SU-DHL-6 (cell line): ENCODE data around the gene FBXL12.
A peak's percentile ranks its signal among the peaks of the same experiment; 100 is the strongest.
"Not testable (repeated sequence)": the region's sequence is repeated elsewhere in the genome, so short reads cannot be mapped to it uniquely, and the experiment has no call there.

Experiments
- H2AFZ ChIP-seq: fragments of 200-600 bp; sonication (generic); 2 replicates; pipeline ENCODE4 v1.6.1; 2014; ENCODE audit warnings: low read depth, mild to moderate bottlenecking, moderate library complexity, mixed read lengths, antibody characterized with exemption, low read length; ENCODE audit not compliant: severe bottlenecking
- H3F3A ChIP-seq: fragments of 200-600 bp; shearing (Covaris generic); 2 replicates; pipeline ENCODE4 v1.6.0; 2016; ENCODE audit warnings: antibody characterized with exemption, mild to moderate bottlenecking; ENCODE audit not compliant: insufficient read depth
- H3K27ac ChIP-seq: fragments of 200-600 bp; sonication (generic); 2 replicates; pipeline ENCODE4 v1.5.1; 2016; ENCODE audit warnings: low read depth, mild to moderate bottlenecking, low read length, moderate library complexity, mixed read lengths
- H3K27me3 ChIP-seq: fragments of 200-600 bp; sonication (generic), shearing (Covaris generic); 2 replicates; pipeline ENCODE4 v1.6.0; 2014; ENCODE audit warnings: mild to moderate bottlenecking, low read length
- H3K36me3 ChIP-seq: fragments of 200-600 bp; sonication (generic); 2 replicates; pipeline ENCODE4 v1.6.1; 2014; ENCODE audit warnings: mild to moderate bottlenecking, low read length, mixed read lengths
- H3K4me2 ChIP-seq: fragments of 300-600, 200-600 bp; shearing (Covaris generic), sonication (generic); 2 replicates; pipeline ENCODE4 v1.6.0; 2014; ENCODE audit warnings: low read length, low read depth, mild to moderate bottlenecking; ENCODE audit not compliant: poor library complexity, severe bottlenecking
- H3K4me3 ChIP-seq: fragments of 200-600 bp; sonication (generic); 2 replicates; pipeline ENCODE4 v1.5.1; 2014; ENCODE audit warnings: antibody characterized with exemption, low read length, mild to moderate bottlenecking, mixed read lengths; ENCODE audit not compliant: insufficient read depth, poor library complexity, severe bottlenecking
- H3K79me2 ChIP-seq: fragments of 200-600 bp; sonication (generic); 2 replicates; pipeline ENCODE4 v1.6.1; 2014; ENCODE audit warnings: mild to moderate bottlenecking, low read length, moderate library complexity; ENCODE audit not compliant: insufficient read depth
- H3K9ac ChIP-seq: fragments of 200-600 bp; sonication (generic); 2 replicates; pipeline ENCODE4 v1.7.0; 2014; ENCODE audit warnings: mild to moderate bottlenecking, low read length
- H3K9me2 ChIP-seq: fragments of 200-600 bp; sonication (generic); replicated peaks from 2 replicates; pipeline ENCODE4 v1.6.1; 2014; ENCODE audit warnings: low read length; ENCODE audit not compliant: insufficient read depth
- H3K9me3 ChIP-seq: fragments of 200-600 bp; sonication (generic); 2 replicates; pipeline ENCODE4 v1.6.1; 2014; ENCODE audit warnings: low read length, mixed read lengths; ENCODE audit not compliant: insufficient read depth
- H4K20me1 ChIP-seq: fragments of 200-600 bp; sonication (generic); 2 replicates; pipeline ENCODE4 v1.6.1; 2014; ENCODE audit warnings: low read depth, mild to moderate bottlenecking, antibody characterized with exemption, low read length, moderate library complexity, mixed read lengths
- CTCF ChIP-seq: fragments of 200-600 bp; sonication (generic); IDR thresholded peaks from one replicate; pipeline ENCODE4 v1.5.1; 2017; ENCODE audit warnings: antibody characterized with exemption, mild to moderate bottlenecking, low read length, moderate library complexity; ENCODE audit not compliant: insufficient read depth, poor library complexity, severe bottlenecking
- EZH2phosphoT487 ChIP-seq: fragments of 200-600 bp; sonication (generic), shearing (Covaris generic); conservative IDR thresholded peaks from 2 replicates; pipeline ENCODE4 v1.6.1; 2018; ENCODE audit warnings: mild to moderate bottlenecking, antibody characterized with exemption, low read length, moderate library complexity, mixed read lengths

FBXL12 gene

GRCh38 chr19:9786819-9787218, 32.1 kb downstream of the FBXL12 start:
- no peaks in the 10 kb centered on the region for H3K27me3 ChIP-seq
- no peaks in the 10 kb centered on the region for H3K79me2 ChIP-seq
- no peaks in the 10 kb centered on the region for H3K9me2 ChIP-seq
- TF ChIP-seq EZH2phosphoT487 = no peak
- TF ChIP-seq CTCF = no peak
- no peaks in the 10 kb centered on the region for H4K20me1 ChIP-seq
- no peak overlapping the region for H3K27ac ChIP-seq
- H3F3A ChIP-seq = no peaks in the 10 kb centered on the region
- H3K36me3 ChIP-seq = no peaks in the 10 kb centered on the region
- no peak overlapping the region for H2AFZ ChIP-seq
- H3K9ac ChIP-seq = no peak overlapping the region
- no peak overlapping the region for H3K4me3 ChIP-seq
- no peaks in the 10 kb centered on the region for H3K9me3 ChIP-seq
- H3K4me2 ChIP-seq = no peak overlapping the region

GRCh38 chr19:9786342-9786741, 32.5 kb downstream of the FBXL12 start:
- Histone ChIP-seq H3K79me2 (no peaks in the 10 kb centered on the region), H3F3A (no peaks in the 10 kb centered on the region), H3K4me2 (peak overlapping the region; percentile 57), H3K9me2 (no peaks in the 10 kb centered on the region), H3K9ac (0 out of 2 replicates have a peak overlapping the region, but pooled peaks have one; percentile 57), H3K27ac (0 out of 2 replicates have a peak overlapping the region, but pooled peaks have one; percentile 79), H3K9me3 (no peaks in the 10 kb centered on the region), H2AFZ (no peak overlapping the region), H3K36me3 (no peaks in the 10 kb centered on the region), H3K4me3 (peak overlapping the region; percentile 79), H4K20me1 (no peaks in the 10 kb centered on the region), H3K27me3 (no peaks in the 10 kb centered on the region)
- TF ChIP-seq EZH2phosphoT487 (no peak), CTCF (no peak)

GRCh38 chr19:9785367-9786331, 33.2 kb downstream of the FBXL12 start:
- Histone ChIP-seq H3K9me3 (no peaks in the 10 kb centered on the region), H3K27me3 (no peaks in the 10 kb centered on the region), H3K4me3 (peak overlapping the region; percentile 79), H3F3A (no peaks in the 10 kb centered on the region), H3K9ac (peak overlapping the region; percentile 57), H3K27ac (peak overlapping the region; percentile 79), H3K4me2 (peak overlapping the region; percentile 57), H2AFZ (peak overlapping the region; percentile 84), H3K9me2 (no peaks in the 10 kb centered on the region), H3K36me3 (no peaks in the 10 kb centered on the region), H3K79me2 (no peaks in the 10 kb centered on the region), H4K20me1 (no peaks in the 10 kb centered on the region)
- TF ChIP-seq CTCF = no peak

- not testable (repeated sequence) for H3K9me2 ChIP-seq, H4K20me1 ChIP-seq, H3K79me2 ChIP-seq, H3F3A ChIP-seq, H3K36me3 ChIP-seq, H3K4me3 ChIP-seq, H3K9me3 ChIP-seq, H3K9ac ChIP-seq, H3K27me3 ChIP-seq, H3K27ac ChIP-seq, H3K4me2 ChIP-seq, H2AFZ ChIP-seq
Observed at GRCh38 chr19:9784163-9784496, 34.7 kb downstream of the FBXL12 start.
